HEK293 (cell line): Measurements from ENCODE around the gene TNFSF4.
A peak's percentile ranks its signal among the peaks of the same experiment; 100 is the strongest.

Experiments used
- BCL11B ChIP-seq: fragments of 450-650 bp; formaldehyde crosslinking; IDR thresholded peaks from 2 replicates; pipeline ENCODE4 v1.5.1; 2016; ENCODE audit warnings: low read depth, missing biosample characterization, missing genetic modification characterization
- IKZF3 ChIP-seq: fragments of 450-650 bp; IDR thresholded peaks from 2 replicates; pipeline ENCODE4 v1.5.0; 2018; ENCODE audit warnings: missing biosample characterization, mild to moderate bottlenecking, missing genetic modification characterization, moderate library complexity
- OVOL3 ChIP-seq: fragments of 450-650 bp; formaldehyde crosslinking; IDR thresholded peaks from 2 replicates; pipeline ENCODE4 v1.5.1; 2016; ENCODE audit warnings: missing biosample characterization, missing genetic modification characterization
- SALL2 ChIP-seq: fragments of 450-650 bp; formaldehyde crosslinking; IDR thresholded peaks from 2 replicates; pipeline ENCODE4 v1.5.0; 2017; ENCODE audit warnings: missing biosample characterization, mild to moderate bottlenecking, missing genetic modification characterization, borderline replicate concordance
- ZBTB1 ChIP-seq: fragments of 450-650 bp; formaldehyde crosslinking; IDR thresholded peaks from 2 replicates; pipeline ENCODE4 v1.5.1; 2016; ENCODE audit warnings: missing biosample characterization, missing genetic modification characterization
- ZBTB20 ChIP-seq: fragments of 450-650 bp; formaldehyde crosslinking; IDR thresholded peaks from 2 replicates; pipeline ENCODE4 v1.5.1; 2016; ENCODE audit warnings: missing biosample characterization, missing genetic modification characterization
- ZBTB21 ChIP-seq: fragments of 450-650 bp; formaldehyde crosslinking; IDR thresholded peaks from 2 replicates; pipeline ENCODE4 v1.5.1; 2017; ENCODE audit warnings: missing biosample characterization, missing genetic modification characterization
- ZNF148 ChIP-seq: fragments of 450-650 bp; formaldehyde crosslinking; IDR thresholded peaks from 2 replicates; pipeline ENCODE4 v1.5.0; 2017; ENCODE audit warnings: missing biosample characterization, missing genetic modification characterization, borderline replicate concordance
- ZNF184 ChIP-seq: fragments of 450-650 bp; IDR thresholded peaks from 2 replicates; pipeline ENCODE4 v1.5.1; 2018; ENCODE audit warnings: missing biosample characterization, mild to moderate bottlenecking, missing genetic modification characterization
- ZNF280D ChIP-seq: fragments of 450-650 bp; formaldehyde crosslinking; IDR thresholded peaks from 2 replicates; pipeline ENCODE4 v1.5.1; 2016; ENCODE audit warnings: missing biosample characterization, missing genetic modification characterization
- ZNF362 ChIP-seq: fragments of 450-650 bp; formaldehyde crosslinking; IDR thresholded peaks from 2 replicates; pipeline ENCODE4 v1.5.1; 2016; ENCODE audit warnings: missing biosample characterization, missing genetic modification characterization
- ZNF416 ChIP-seq: fragments of 450-650 bp; formaldehyde crosslinking; IDR thresholded peaks from 2 replicates; pipeline ENCODE4 v1.5.1; 2016; ENCODE audit warnings: missing biosample characterization, missing genetic modification characterization
- ZNF571 ChIP-seq: fragments of 450-650 bp; formaldehyde crosslinking; IDR thresholded peaks from 2 replicates; pipeline ENCODE4 v1.5.0; 2017; ENCODE audit warnings: missing biosample characterization, missing genetic modification characterization
- ZNF621 ChIP-seq: fragments of 450-650 bp; formaldehyde crosslinking; IDR thresholded peaks from 2 replicates; pipeline ENCODE4 v1.5.1; 2017; ENCODE audit warnings: missing biosample characterization, missing genetic modification characterization
- ZNF670 ChIP-seq: fragments of 450-650 bp; formaldehyde crosslinking; IDR thresholded peaks from 2 replicates; pipeline ENCODE4 v1.5.1; 2016; ENCODE audit warnings: missing biosample characterization, missing genetic modification characterization, low read depth
- ZNF747 ChIP-seq: fragments of 450-650 bp; formaldehyde crosslinking; IDR thresholded peaks from 2 replicates; pipeline ENCODE4 v1.5.1; 2016; ENCODE audit warnings: missing biosample characterization, missing genetic modification characterization
- ZNF785 ChIP-seq: fragments of 450-650 bp; formaldehyde crosslinking; IDR thresholded peaks from 2 replicates; pipeline ENCODE4 v1.5.1; 2016; ENCODE audit warnings: missing biosample characterization, missing genetic modification characterization
- ZNF830 ChIP-seq: fragments of 450-650 bp; IDR thresholded peaks from 2 replicates; pipeline ENCODE4 v1.5.0; 2018; ENCODE audit warnings: missing biosample characterization, missing genetic modification characterization, low read depth, mild to moderate bottlenecking, moderate library complexity
- TF ChIP-seq, protein P1 (sequence below): fragments of 450-650 bp; formaldehyde crosslinking; IDR thresholded peaks from 2 replicates; pipeline ENCODE4 v1.5.1; 2017; ENCODE audit warnings: missing biosample characterization, missing genetic modification characterization
- TF ChIP-seq, protein P2 (sequence below): fragments of 450-650 bp; formaldehyde crosslinking; IDR thresholded peaks from 2 replicates; pipeline ENCODE4 v1.5.1; 2016; ENCODE audit warnings: missing biosample characterization, missing genetic modification characterization, low read depth
- TF ChIP-seq, protein P3 (sequence below): fragments of 450-650 bp; formaldehyde crosslinking; IDR thresholded peaks from 2 replicates; pipeline ENCODE4 v1.5.1; 2016; ENCODE audit warnings: missing biosample characterization, missing genetic modification characterization
- TF ChIP-seq, protein P4 (sequence below): fragments of 450-650 bp; formaldehyde crosslinking; IDR thresholded peaks from 2 replicates; pipeline ENCODE4 v1.5.1; 2016; ENCODE audit warnings: missing biosample characterization, missing genetic modification characterization

Gene TNFSF4

DNA sequence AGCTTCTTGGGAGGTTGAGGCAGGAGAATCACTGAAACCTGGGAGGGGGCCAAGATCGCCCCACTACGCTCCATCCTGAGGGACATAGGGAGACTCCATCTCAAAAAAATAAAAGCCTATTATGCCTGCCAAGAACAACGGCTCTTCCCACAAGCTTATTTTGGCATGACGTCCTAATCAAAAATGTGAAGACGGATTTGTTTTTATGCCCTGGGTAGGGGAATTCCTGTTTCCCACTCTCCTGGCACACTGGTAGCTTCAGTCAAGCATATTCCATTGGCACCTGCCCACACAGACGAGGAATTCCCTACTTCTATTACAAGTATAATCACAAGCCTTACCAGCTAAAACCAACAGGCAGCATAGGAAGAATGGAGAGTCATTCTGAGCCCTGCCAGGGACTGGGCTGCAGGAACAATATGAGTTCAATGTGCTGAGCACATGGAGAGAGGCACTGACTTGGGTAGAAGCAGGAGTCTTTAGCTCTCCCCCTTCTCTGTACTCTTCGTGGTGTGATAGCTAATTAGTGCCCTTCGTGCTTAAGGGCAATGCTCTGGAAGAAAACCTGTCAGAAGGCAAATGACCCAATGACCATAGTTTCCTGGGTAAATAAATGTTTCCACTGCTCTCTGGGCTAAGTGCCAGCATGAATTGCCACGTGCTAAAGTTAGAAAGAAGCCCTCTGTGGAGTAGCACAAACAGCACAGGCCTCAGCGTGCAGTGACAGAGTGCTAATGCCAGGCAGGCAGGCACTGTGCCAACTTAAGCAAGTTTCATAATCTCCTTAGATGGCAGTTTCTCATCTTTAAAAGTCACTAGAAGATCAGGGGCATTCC is 16.8 kb downstream of the TNFSF4 start (continued):
- TF ChIP-seq ZNF416 (tag by site-specific recombination) (no peak), ZNF280D (tag by site-specific recombination) (no peak), OVOL3 (tag by site-specific recombination) (no peak), ZNF571 (tag by site-specific recombination) (no peak), ZNF670 (tag by site-specific recombination) (no peak), IKZF3 (tag by site-specific recombination) (no peak), ZBTB20 (tag by site-specific recombination) (peak; percentile 38; the same call in 1 of the 2 replicates), ZBTB21 (tag by site-specific recombination) (no peak), ZNF830 (tag by site-specific recombination) (no peak), ZNF362 (no peak), ZNF747 (tag by site-specific recombination) (no peak), ZNF785 (tag by site-specific recombination) (no peak), BCL11B (tag by site-specific recombination) (no peak), ZNF621 (tag by site-specific recombination) (no peak), SALL2 (tag by site-specific recombination) (no peak), ZNF184 (0 out of 2 replicates have a peak, but pooled peaks have one; percentile 39), ZBTB1 (tag by site-specific recombination) (no peak), ZNF148 (tag by site-specific recombination) (no peak)
- TF ChIP-seq, protein P1, sequence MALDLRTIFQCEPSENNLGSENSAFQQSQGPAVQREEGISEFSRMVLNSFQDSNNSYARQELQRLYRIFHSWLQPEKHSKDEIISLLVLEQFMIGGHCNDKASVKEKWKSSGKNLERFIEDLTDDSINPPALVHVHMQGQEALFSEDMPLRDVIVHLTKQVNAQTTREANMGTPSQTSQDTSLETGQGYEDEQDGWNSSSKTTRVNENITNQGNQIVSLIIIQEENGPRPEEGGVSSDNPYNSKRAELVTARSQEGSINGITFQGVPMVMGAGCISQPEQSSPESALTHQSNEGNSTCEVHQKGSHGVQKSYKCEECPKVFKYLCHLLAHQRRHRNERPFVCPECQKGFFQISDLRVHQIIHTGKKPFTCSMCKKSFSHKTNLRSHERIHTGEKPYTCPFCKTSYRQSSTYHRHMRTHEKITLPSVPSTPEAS: no peak
- TF ChIP-seq, protein P2, sequence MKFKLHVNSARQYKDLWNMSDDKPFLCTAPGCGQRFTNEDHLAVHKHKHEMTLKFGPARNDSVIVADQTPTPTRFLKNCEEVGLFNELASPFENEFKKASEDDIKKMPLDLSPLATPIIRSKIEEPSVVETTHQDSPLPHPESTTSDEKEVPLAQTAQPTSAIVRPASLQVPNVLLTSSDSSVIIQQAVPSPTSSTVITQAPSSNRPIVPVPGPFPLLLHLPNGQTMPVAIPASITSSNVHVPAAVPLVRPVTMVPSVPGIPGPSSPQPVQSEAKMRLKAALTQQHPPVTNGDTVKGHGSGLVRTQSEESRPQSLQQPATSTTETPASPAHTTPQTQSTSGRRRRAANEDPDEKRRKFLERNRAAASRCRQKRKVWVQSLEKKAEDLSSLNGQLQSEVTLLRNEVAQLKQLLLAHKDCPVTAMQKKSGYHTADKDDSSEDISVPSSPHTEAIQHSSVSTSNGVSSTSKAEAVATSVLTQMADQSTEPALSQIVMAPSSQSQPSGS (tag by site-specific recombination): no peak
- TF ChIP-seq, protein P3, sequence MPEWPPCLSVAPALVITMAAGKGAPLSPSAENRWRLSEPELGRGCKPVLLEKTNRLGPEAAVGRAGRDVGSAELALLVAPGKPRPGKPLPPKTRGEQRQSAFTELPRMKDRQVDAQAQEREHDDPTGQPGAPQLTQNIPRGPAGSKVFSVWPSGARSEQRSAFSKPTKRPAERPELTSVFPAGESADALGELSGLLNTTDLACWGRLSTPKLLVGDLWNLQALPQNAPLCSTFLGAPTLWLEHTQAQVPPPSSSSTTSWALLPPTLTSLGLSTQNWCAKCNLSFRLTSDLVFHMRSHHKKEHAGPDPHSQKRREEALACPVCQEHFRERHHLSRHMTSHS (tag by site-specific recombination): no peak
- TF ChIP-seq, protein P4, sequence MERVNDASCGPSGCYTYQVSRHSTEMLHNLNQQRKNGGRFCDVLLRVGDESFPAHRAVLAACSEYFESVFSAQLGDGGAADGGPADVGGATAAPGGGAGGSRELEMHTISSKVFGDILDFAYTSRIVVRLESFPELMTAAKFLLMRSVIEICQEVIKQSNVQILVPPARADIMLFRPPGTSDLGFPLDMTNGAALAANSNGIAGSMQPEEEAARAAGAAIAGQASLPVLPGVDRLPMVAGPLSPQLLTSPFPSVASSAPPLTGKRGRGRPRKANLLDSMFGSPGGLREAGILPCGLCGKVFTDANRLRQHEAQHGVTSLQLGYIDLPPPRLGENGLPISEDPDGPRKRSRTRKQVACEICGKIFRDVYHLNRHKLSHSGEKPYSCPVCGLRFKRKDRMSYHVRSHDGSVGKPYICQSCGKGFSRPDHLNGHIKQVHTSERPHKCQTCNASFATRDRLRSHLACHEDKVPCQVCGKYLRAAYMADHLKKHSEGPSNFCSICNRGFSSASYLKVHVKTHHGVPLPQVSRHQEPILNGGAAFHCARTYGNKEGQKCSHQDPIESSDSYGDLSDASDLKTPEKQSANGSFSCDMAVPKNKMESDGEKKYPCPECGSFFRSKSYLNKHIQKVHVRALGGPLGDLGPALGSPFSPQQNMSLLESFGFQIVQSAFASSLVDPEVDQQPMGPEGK (tag by site-specific recombination): no peak
